ENCODE data around the gene TMEM233. TPM values are rescaled to one million over a fixed set of nuclear protein-coding genes. Genes with fewer than 3 reads are reported as not detected.

Gene TMEM233
- total RNA-seq, 2 donors from 2014 or later, result not detected

DNA sequence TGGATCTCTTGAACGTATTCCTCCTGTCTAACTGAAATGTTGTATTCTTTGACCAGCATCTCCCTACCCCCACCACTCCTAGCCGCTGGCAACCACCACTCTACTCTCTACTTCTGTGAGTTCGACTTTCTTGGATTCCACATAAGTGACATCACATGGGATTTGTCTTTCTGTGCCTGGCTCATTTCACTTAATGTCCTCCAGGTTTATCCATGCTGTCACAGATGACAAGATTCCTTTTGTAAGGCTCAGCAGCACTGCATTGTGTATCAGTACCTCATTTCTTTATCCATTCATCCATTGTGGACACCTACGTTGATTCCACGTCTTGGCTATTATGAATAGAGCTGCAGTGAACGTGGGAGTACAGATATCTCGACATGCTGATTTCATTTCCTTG is 84.9 kb downstream of the TMEM233 start:
- Mint-ChIP-seq H3K36me3 (ENCODE audit: low read depth) (peaks cover 87% of the 10 kb centered on the region), H3K27me3 (ENCODE audit: insufficient read depth) (no peaks in the 10 kb centered on the region), H3K27ac (peak overlapping the region; percentile 28), H3K4me1 (peaks cover 18% of the 10 kb centered on the region), H3K4me3 (no peak overlapping the region), H3K9me3 (no peaks in the 10 kb centered on the region)
- no peaks in the 10 kb centered on the region for H3K27me3 ChIP-seq (ENCODE audit: control insufficient read depth, insufficient read depth, low read length, poor library complexity, severe bottlenecking)
- 88 to 89% methylated on average over 6 to 7 of the region's 7 CpGs for WGBS, 2 experiments (ENCODE audit: insufficient coverage in 1 of 2, insufficient read length in 1 of 2)
- no peaks in the 10 kb centered on the region for H3K9me3 ChIP-seq (ENCODE audit: control insufficient read depth, low read length)
- H3K27ac ChIP-seq (ENCODE audit: low read depth, low read length), result no peak overlapping the region
- no peaks in the 10 kb centered on the region for H3K4me1 ChIP-seq (ENCODE audit: control insufficient read depth, insufficient read depth, low read length)
- H3K9ac ChIP-seq (ENCODE audit: extremely low read depth, low read length, poor library complexity, severe bottlenecking), result no peak overlapping the region
- no peak overlapping the region for H3K4me3 ChIP-seq (ENCODE audit: low read length)
- TF ChIP-seq, protein P1, sequence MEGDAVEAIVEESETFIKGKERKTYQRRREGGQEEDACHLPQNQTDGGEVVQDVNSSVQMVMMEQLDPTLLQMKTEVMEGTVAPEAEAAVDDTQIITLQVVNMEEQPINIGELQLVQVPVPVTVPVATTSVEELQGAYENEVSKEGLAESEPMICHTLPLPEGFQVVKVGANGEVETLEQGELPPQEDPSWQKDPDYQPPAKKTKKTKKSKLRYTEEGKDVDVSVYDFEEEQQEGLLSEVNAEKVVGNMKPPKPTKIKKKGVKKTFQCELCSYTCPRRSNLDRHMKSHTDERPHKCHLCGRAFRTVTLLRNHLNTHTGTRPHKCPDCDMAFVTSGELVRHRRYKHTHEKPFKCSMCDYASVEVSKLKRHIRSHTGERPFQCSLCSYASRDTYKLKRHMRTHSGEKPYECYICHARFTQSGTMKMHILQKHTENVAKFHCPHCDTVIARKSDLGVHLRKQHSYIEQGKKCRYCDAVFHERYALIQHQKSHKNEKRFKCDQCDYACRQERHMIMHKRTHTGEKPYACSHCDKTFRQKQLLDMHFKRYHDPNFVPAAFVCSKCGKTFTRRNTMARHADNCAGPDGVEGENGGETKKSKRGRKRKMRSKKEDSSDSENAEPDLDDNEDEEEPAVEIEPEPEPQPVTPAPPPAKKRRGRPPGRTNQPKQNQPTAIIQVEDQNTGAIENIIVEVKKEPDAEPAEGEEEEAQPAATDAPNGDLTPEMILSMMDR (conservative IDR thresholded peaks at IDR 0.05), result no peak
- DNase-seq, result no peak
- H3K36me3 ChIP-seq (ENCODE audit: control insufficient read depth, insufficient read depth, low read length), result peaks cover 98% of the 10 kb centered on the region

GRCh38 chr12:119679081-119679480 is 85.5 kb downstream of the TMEM233 start:
- H3K4me3 Mint-ChIP-seq, result no peak overlapping the region
- no peaks in the 10 kb centered on the region for H3K27me3 ChIP-seq (ENCODE audit: control insufficient read depth, insufficient read depth, low read length, poor library complexity, severe bottlenecking)
- H3K36me3 Mint-ChIP-seq (ENCODE audit: low read depth), result peaks cover 80% of the 10 kb centered on the region
- no peak overlapping the region for H3K27ac Mint-ChIP-seq
- TF ChIP-seq, protein P1 (conservative IDR thresholded peaks at IDR 0.05), result no peak
- H3K4me1 ChIP-seq (ENCODE audit: control insufficient read depth, insufficient read depth, low read length), result no peaks in the 10 kb centered on the region
- peaks cover 92% of the 10 kb centered on the region for H3K36me3 ChIP-seq (ENCODE audit: control insufficient read depth, insufficient read depth, low read length)
- no peaks in the 10 kb centered on the region for H3K9me3 Mint-ChIP-seq
- no peak overlapping the region for H3K9ac ChIP-seq (ENCODE audit: extremely low read depth, low read length, poor library complexity, severe bottlenecking)
- no peaks in the 10 kb centered on the region for H3K27me3 Mint-ChIP-seq (ENCODE audit: insufficient read depth)
- no peak overlapping the region for H3K4me3 ChIP-seq (ENCODE audit: low read length)
- WGBS, 2 experiments (ENCODE audit: insufficient coverage in 1 of 2, insufficient read length in 1 of 2), result 82 to 85% methylated on average over 5 of the region's 5 CpGs
- H3K27ac ChIP-seq (ENCODE audit: low read depth, low read length), result no peak overlapping the region
- peak; percentile 85 for DNase-seq
- H3K4me1 Mint-ChIP-seq, result peaks cover 18% of the 10 kb centered on the region
- no peaks in the 10 kb centered on the region for H3K9me3 ChIP-seq (ENCODE audit: control insufficient read depth, low read length)

- no peaks in the 10 kb centered on the region for H3K9me3 Mint-ChIP-seq
- WGBS, 2 experiments (ENCODE audit: insufficient coverage in 1 of 2, insufficient read length in 1 of 2), result 92 to 94% methylated on average over 9 to 10 of the region's 10 CpGs
- Histone ChIP-seq H3K4me1 (ENCODE audit: control insufficient read depth, insufficient read depth, low read length) (no peaks in the 10 kb centered on the region), H3K9ac (ENCODE audit: extremely low read depth, low read length, poor library complexity, severe bottlenecking) (no peak overlapping the region), H3K27ac (ENCODE audit: low read depth, low read length) (no peak overlapping the region), H3K4me3 (ENCODE audit: low read length) (no peak overlapping the region), H3K9me3 (ENCODE audit: control insufficient read depth, low read length) (no peaks in the 10 kb centered on the region), H3K27me3 (ENCODE audit: control insufficient read depth, insufficient read depth, low read length, poor library complexity, severe bottlenecking) (no peaks in the 10 kb centered on the region), H3K36me3 (ENCODE audit: control insufficient read depth, insufficient read depth, low read length) (peaks cover 88% of the 10 kb centered on the region)
- H3K36me3 Mint-ChIP-seq (ENCODE audit: low read depth), result peaks cover 76% of the 10 kb centered on the region
- H3K27me3 Mint-ChIP-seq (ENCODE audit: insufficient read depth), result no peaks in the 10 kb centered on the region
- no peak overlapping the region for H3K27ac Mint-ChIP-seq
- peak; percentile 48 for DNase-seq
- no peak overlapping the region for H3K4me3 Mint-ChIP-seq
- peaks cover 18% of the 10 kb centered on the region for H3K4me1 Mint-ChIP-seq
- TF ChIP-seq, protein P1 (conservative IDR thresholded peaks at IDR 0.05), result no peak
Measured at GRCh38 chr12:119679490-119679889, 85.9 kb downstream of the TMEM233 start.

Data from endodermal cell (in vitro differentiated cells).